Hepatocyte (in vitro differentiated cells): ENCODE measurements around the gene HSPBAP1.

ENCODE experiments used
- EZH2 ChIP-seq: fragments of 200-600 bp; sonication (generic); IDR thresholded peaks from 2 replicates; pipeline ENCODE4 v1.6.1; 2016; ENCODE audit warnings: antibody characterized with exemption, mild to moderate bottlenecking, borderline replicate concordance
- TF ChIP-seq, protein P1 (sequence below): fragments of 200-600 bp; sonication (generic); IDR thresholded peaks from 2 replicates; pipeline ENCODE4 v1.5.1; 2016; ENCODE audit warnings: antibody characterized with exemption, mild to moderate bottlenecking; ENCODE audit not compliant: poor library complexity

DNA sequence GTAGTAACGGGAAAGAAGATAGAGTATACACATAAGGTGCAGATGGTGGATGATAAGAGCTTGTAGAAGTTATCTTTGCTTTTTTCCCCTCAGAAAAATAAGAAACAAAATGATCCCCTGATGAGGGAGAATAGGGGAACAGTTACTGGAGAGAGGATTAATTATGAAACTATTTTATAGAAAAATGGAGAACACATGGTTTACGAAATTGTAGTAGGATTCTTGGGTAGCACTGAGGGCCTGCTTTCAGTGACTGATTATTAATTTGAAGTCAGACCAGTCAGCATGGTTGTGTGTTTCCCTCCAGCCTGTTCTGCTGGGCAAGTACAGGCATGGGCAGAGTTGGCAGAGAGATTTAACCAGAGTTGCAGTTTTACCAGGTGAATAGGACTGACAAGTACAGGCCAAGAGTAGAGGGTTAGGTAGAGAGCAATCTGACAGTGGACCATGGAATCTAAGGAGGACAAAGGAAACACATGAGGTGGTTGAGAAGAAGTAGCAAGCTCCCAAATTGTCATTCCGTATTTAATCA lies 7.1 kb upstream of the HSPBAP1 start:
- TF ChIP-seq, protein P1, sequence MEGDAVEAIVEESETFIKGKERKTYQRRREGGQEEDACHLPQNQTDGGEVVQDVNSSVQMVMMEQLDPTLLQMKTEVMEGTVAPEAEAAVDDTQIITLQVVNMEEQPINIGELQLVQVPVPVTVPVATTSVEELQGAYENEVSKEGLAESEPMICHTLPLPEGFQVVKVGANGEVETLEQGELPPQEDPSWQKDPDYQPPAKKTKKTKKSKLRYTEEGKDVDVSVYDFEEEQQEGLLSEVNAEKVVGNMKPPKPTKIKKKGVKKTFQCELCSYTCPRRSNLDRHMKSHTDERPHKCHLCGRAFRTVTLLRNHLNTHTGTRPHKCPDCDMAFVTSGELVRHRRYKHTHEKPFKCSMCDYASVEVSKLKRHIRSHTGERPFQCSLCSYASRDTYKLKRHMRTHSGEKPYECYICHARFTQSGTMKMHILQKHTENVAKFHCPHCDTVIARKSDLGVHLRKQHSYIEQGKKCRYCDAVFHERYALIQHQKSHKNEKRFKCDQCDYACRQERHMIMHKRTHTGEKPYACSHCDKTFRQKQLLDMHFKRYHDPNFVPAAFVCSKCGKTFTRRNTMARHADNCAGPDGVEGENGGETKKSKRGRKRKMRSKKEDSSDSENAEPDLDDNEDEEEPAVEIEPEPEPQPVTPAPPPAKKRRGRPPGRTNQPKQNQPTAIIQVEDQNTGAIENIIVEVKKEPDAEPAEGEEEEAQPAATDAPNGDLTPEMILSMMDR, result no peak
- TF ChIP-seq EZH2, result no peak
